Thyroid gland (tissue), 4 donors: ENCODE measurements around the gene RILP.
"Not testable (repeated sequence)": the region's sequence is repeated elsewhere in the genome, so short reads cannot be mapped to it uniquely, and the experiment has no call there.

Experiments used
- POLR2A ChIP-seq, 2 donors: fragments of 450-650 bp; IDR thresholded peaks; one replicate each; pipeline ENCODE4 v1.6.1; 2017; ENCODE audit warnings: antibody characterized with exemption in 2 of 2, mild to moderate bottlenecking in 2 of 2, moderate library complexity in 1 of 2
- TF ChIP-seq, protein P1 (sequence below), 6 experiments: fragments of 200-600 bp in 3 of 6; fragments of 450-650 bp in 3 of 6; sonication (generic) in 3 of 6; IDR thresholded peaks; one replicate each; pipeline ENCODE4 v1.5.1; 2016 to 2019; ENCODE audit warnings: antibody characterized with exemption in 6 of 6, mild to moderate bottlenecking in 2 of 6, inconsistent platforms in 1 of 6, moderate library complexity in 1 of 6

- TF ChIP-seq, protein P1, sequence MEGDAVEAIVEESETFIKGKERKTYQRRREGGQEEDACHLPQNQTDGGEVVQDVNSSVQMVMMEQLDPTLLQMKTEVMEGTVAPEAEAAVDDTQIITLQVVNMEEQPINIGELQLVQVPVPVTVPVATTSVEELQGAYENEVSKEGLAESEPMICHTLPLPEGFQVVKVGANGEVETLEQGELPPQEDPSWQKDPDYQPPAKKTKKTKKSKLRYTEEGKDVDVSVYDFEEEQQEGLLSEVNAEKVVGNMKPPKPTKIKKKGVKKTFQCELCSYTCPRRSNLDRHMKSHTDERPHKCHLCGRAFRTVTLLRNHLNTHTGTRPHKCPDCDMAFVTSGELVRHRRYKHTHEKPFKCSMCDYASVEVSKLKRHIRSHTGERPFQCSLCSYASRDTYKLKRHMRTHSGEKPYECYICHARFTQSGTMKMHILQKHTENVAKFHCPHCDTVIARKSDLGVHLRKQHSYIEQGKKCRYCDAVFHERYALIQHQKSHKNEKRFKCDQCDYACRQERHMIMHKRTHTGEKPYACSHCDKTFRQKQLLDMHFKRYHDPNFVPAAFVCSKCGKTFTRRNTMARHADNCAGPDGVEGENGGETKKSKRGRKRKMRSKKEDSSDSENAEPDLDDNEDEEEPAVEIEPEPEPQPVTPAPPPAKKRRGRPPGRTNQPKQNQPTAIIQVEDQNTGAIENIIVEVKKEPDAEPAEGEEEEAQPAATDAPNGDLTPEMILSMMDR (IDR thresholded peaks at IDR 0.05), result not testable (repeated sequence)
- TF ChIP-seq POLR2A (IDR thresholded peaks at IDR 0.05), result not testable (repeated sequence)
These were observed 3.1 kb upstream of the RILP start for GRCh38 chr17:1652794-1653193.
